GM19025 (cell line): ENCODE measurements around the gene PDPN.

Source experiments
- ATAC-seq: cut with Tn5 transposase; IDR thresholded peaks from one replicate; pipeline ENCODE4 v1.9.1; 2021; ENCODE audit warnings: mild to moderate bottlenecking, low read depth, moderate library complexity; ENCODE audit not compliant: unreplicated experiment

The PDPN gene

DNA sequence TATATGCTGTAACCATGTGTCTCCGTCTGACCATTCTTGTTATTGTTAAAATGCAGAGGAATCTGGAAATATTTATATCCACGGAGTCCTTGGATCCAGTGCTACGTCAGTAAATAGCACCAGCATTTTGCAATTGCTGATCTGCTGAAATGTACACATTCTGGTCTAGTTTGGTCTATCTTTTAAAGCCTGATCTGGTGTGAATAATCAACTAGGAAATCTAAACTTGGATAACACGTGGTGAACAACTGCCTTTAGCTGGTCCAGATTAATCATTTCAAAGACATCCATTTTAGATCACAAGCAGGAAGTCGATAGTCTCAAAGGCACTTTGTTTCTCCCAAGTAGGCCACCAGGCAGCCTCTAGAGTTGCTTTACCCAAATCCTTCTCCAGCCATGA, 32.6 kb downstream of the PDPN start:
- no peak for ATAC-seq

DNA sequence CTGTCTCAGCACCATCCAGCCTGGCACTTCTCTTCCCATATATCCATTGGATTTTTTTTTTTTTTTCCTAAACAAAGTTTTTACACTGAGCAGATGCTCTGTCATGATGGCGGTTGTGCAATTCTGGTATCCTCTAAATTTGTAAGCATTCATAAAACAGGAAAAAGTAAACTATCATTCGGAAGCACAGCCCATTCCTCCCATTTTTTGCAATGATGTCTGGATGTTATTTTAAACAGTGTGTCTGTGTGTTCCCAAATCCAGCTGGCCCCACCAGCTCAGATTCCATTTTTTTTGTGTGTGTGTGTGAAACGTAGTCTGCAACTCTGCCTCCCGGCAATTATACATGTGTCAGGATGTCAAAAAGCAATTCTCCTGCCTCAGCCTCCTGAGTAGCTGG, 33.5 kb downstream of the PDPN start:
- no peak for ATAC-seq

DNA sequence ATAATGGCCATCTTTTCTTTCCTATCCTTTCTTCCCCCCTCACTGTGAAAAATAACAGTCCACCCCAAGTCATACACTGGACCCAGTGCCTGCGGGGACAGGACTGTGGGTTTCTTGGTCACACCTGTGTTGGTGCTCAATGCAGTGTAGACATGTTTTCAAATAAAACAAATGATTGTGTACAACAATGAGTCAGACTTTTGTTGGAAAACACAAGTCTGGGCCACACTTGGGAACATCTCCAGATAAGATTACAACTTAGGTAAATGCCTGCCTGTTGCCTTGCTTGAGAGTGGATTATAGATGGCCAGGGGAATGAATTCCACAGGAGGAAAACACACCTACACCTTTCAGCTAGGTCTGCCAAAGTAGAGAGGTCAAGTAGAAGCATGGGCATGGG, 34.1 kb downstream of the PDPN start:
- ATAC-seq, result no peak

DNA sequence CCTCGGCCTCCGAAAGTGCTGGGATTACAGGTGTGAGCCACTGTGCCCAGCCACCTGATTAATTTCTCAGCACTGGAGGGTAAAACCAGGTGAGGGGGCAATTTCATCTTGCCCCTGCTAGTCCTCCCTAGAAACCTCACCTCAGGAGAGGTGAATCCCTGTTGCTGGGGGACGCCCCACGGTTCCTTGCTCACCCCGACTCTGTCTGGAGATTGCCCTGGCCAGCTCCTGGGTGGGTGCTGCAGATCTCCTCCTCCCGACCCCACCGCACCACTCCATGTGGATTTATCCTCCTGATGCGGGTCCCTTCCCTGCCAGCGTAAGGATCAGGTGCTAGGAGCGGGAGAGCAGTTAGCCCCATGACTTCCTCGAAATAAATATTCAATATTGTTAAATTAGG, 34.9 kb downstream of the PDPN start:
- ATAC-seq, result no peak

DNA sequence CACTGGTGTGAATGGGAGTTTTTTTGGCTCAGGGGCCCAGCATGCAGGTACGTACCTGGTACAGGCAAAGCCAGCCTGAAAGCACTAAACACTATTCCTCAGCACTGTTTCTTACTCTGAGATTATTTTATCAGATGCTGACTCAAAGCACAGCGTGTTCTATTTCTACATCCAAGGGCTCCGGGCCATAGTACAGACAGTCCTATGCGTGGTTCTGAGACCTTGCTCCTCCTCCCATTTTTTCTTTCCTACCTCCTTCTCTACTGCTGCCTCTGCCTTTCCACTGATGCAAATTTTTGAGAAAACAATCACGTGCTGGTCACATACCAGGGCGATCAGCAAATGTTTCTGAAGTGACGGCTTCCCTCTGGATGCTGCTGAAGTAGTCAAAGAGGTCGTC, 36.3 kb downstream of the PDPN start:
- ATAC-seq, result no peak

DNA sequence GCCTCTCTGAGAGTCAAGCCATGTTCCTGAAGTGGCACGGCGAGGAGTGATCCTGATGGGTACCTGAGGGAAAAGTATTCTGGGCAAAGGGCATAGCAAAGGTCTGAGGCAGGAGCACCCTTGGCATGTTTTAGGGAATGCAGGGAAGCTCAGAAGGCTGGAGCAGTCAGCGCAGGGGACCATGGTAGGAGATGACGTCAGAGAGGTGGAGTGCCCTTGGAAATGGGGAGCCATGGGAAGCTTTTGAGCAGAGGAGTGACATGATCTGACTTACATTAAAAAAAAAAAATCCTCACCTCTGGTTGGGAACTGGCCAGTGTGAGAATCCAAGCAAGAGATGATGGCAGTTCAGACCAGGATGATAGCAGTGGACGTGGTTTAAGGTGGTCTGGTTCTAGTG, 37.2 kb downstream of the PDPN start:
- no peak for ATAC-seq

DNA sequence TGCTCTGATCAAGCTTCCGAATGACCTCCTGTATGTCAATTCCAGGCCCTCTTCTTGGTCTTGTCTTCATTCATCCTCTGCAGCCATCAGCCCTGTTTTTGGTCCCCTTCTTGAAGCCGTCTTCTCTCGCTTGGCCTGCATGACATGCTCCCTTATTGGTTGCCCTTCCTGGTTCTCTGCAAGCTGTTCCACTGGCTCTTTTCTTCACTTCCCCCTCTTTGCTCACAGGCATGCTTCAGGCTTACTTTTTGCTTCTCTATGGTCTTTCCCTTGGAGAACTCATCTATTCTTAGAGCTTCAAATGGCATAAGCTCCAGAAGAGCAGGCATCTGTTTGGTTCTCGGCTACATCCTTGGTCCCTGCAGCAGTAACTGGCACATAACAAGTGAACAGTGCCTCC, 38.8 kb downstream of the PDPN start:
- no peak for ATAC-seq

DNA sequence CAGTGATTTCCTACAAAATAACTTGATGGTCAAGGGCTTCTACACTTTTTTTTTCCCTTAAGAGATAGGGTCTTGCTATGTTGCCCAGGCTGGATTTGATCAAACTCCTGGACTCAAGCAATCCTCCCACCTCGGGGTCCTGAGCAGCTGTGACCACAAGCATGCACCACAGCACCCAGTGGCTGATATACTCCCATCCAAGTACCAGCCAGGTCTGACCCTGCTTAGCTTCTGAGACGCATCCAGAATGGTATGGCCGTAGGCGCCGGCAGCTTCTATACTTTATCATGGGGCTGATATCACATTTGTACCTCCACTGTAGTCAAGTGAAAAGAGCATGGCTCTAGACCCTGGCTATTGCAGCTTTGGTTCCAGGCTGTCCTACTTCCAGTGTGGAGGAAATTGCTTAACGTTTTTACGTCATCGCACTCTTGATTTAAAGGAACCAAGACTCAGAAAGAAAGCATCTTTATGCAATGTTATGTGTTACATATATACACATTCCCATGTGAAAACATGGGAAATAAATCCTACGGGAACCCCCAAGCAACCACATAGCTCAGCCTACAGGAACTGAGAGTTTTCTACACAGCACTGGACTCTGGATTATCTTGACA, 39.5 kb downstream of the PDPN start:
- ATAC-seq, result no peak

DNA sequence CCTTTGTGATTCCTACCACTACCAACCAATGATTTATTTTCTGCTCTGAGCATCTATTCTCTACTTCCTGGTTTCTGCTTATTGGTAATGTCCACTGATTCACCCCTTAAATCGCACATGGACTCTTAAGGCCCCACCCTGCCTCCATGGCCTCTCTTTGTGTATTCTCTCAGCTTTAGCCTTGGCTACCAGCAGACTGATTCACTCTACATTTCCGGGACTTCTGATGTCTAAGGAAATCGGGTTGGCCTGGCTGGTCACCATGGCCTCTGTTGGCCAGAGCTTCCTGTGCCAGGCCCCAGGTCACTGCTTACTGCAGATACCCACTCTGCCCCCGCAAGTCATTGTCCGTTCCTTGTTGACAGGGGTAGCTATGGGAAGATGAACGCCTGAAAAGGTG, 40.9 kb downstream of the PDPN start:
- no peak for ATAC-seq

DNA sequence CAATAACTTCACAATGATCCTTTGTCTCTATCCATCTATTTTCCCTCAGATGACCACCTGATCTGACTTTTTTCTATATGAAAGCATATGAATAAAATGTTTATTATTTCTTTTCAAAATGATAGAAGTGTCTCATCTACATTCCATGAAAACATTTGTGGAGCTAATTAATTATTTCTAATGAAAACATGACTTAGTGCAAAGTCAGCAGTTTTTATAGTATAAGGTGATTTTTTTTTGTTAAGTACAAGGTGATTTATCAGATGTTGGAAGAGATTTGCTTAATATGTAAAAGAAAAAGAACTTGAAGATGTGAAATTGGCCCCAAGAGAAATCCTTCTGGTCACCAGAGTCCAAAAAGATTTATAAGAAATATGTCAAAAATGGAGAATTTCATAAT, 43.5 kb downstream of the PDPN start:
- no peak for ATAC-seq

DNA sequence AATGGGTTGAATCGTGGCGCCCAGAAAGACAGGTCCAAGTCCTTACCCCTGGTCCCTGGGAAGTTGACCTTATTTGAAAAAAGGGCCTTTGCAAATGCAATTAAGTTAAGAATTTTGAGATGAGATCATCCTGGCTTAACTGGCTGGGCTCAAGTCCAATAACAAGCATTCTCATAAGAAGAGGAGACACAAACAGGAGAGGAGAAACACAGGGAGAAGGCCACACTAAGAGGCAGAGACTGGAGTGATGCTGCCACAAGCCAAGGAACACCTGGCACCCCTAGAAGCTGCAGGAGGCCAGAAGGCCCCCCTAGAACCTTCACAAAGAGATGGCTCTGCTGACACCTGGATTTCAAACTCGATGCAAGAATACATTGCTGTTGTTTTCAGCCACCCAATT, 44.6 kb downstream of the PDPN start:
- ATAC-seq, result no peak

DNA sequence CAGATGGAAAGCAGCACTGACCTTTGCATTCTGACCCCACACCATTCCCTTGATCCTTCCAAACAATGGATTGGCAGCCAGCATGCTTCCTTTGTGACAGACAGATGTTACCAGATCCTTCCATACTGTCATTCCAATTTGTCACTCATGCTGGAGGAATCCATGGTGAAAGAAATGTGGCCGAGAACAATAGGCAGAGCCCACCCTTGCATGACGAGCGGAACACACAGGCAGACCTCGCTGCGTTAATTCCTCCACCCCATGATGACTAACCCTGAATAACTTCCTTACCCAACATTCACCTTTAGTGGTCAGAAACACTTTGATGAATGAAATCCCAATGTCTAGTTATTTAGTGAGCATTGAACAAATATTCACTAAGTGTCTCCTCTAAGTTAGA, 45.1 kb downstream of the PDPN start:
- ATAC-seq, result no peak

DNA sequence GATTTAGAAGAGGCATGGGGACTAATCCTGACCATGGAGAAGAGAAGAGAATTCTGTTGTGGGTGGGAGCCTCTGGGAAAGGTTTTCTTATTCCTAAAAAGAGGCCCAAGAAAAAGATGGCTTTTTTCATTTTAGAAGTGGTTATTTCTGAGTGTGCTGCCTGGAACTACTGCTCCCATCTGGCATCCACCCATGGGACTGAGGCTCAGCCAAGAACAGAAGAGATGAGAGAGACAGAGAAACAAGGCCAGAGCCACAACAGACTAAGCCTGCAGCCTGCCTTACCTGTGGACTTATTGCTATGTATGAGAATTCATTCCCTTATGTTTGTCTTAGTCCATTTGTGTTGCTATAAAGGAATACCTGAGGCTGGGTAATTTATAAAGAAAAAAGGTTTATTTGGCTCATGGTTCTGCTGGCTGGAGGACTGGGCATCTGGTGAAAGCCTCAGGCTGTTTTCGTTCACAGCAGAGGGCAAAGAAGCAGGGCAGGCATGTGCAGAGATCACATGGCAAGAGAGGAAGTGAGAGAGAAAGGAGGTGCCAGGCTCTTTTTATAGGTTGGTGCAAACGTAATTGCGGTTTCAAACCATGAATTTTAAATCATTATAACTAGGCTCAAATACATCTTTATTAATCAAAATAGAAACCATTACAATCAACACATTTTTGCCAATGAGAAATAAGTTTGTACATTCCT, 58.8 kb downstream of the PDPN start:
- ATAC-seq, result no peak

DNA sequence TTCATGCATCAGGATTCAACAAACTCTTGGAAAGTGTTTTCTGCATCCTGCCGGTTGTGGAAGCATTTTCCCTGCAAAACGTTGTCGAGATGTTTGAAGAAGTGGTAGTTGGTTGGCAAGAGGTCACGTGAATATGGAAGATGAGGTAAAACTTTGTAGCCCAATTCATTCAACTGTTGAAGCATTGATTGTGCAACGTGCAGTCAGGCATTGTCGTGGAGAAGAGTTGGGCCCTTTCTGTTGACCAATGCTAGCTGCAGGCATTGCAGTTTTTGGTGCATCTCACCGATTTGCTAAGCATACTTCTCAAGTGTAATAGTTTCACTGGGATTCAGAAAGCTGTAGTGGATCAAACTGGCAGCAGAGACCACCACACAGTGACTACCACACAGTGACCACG, 59.4 kb downstream of the PDPN start:
- no peak for ATAC-seq

DNA sequence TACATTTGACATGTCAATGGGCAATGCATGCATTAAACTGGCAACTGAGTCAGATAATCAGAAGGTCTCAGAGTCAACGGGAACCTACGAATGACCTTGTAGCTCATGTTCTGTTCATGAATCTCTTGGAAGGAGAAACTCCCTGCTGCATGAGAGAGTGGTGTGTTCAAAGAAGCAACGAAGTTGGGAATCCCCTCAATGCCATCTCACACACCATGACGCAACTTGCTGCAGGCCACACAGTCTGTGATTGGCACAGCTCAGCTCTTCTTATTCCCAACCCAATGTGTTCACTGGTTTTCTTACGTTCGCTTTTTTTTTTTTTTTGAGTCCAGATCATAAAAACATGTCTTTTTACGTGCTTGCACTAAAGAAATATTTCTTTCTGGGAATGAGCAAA, 62.9 kb downstream of the PDPN start:
- no peak for ATAC-seq

DNA sequence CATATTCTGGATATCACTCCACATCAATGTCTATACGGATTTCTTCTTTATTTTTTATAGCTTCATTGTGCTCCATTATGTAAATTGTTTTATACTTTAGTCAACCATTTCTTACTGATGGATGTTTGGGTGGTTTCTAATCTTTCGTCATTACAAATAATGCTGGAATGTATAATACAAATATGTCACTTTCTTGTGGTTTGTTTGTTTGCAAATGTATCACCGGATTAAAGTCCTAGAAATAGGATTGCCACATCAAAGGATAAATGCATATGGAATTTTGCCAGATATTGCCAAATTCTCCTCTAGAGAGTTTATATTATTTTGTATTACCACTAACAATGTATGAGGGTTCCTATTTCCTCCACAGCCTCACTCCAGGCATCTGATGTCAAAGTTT, 67.6 kb downstream of the PDPN start:
- no peak for ATAC-seq

DNA sequence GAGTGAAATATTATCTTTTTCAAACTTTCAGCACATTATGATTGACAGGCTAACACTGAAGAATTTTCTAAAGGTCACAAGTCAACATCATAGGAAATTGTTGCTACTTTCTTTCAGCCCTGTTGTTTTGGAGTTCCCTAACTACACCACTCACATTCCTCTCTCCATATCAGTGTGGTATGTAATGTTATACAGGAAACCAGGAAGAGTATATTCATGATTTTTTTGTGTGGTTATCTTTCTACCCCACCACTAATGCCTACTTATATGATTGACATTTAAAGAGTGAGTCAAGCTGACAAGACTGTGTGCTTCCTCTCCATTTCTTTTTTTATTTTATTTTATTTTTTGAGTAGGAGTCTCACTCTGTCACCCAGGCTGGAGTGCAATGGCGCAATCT, 68.6 kb downstream of the PDPN start:
- ATAC-seq, result no peak

DNA sequence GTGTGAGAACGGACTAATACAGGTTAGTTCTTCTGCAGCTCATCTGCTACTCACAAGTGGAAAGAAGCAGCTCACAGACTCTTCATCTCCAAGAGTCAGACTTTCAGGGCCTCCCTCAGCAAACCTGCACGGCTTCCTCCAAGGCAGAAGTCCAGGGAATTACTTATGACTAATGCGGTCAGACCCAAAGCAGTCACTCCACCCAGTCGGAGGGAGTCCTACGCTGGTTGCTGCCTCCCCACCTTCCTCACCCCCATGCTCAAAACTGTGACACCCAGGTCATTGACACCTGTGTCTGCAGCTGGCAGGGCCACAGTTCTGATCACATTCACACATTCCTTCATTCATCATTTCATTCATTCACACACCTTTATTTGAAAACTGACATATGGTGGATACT, 77.9 kb downstream of the PDPN start:
- no peak for ATAC-seq

DNA sequence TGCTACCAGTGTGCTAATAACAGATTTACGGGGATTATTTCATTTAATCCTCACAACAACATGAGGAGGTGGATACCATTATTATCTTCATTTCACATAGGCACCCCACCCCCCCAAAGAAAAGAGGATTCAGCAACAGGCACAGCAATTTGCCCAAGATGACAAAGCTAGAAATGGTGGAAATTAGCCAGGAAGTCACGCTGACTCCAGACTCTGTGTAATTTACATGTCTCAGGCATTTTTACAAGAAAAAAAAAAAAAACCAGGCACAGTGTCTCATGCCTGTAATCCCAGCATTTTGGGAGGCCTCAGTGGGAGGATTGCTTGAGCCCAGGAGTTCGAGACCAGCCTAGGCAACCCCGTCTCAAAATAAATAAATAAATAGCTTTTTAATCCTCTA, 78.9 kb downstream of the PDPN start:
- ATAC-seq, result no peak

DNA sequence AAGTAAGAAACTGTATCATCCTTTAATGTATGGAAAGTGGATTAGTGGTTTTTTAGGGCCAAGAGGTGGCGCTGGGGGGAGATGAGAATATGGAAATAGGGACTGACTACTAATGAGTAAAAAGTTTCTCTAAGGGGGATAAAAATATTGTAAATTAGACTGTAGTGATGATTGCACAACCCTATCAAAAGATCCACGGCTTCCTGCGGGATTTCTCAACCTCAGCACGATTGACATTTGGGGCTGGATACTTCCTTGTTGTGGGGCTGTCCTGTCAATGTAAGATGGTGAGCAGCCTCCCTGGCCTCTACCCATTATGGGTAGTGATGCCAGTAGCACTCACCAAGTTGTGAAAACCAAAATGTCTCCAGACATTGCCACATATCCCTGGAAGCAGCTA, 80.3 kb downstream of the PDPN start:
- no peak for ATAC-seq

DNA sequence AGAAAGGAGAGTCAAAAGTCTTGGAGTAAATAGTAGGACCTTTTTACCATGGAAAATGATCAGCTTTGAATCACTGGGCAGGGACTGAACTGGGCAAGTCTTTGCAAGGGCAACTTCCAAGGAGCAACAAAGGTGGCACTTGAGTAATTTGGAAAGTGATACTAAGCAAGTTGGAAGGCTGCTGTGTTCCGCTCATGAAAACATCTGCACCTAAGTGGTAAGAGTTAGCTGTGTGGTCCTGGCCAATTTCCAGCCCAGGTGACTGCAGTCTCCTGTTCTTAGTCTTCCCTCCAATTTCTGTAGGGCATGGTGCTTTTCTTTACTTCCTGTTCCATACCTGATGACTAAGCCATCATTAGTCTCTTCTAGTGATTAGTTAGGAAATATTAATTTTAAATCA, 80.8 kb downstream of the PDPN start:
- ATAC-seq, result no peak

DNA sequence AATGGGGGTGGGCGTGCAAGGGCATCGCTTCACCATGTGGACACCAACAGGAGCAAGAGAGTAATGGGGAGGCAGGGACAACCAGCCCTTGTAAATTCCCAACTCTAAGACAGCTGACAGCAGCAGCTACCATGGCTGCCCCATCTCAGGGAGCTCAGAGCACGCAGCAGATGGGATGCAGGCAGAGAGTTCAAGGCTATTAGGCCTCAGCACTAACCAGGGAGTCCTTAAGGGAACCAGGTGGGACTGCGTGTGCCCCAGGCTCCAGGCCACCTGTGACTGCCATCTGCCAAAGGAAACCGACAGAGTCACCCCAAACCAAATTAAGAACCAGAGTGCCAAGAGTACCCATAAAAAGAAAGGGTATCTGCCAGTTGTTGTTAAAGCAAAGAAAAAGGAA, 82.7 kb downstream of the PDPN start:
- ATAC-seq, result no peak
